Measurements from ENCODE around the gene ZSCAN12. TPM values are rescaled to one million over a fixed set of nuclear protein-coding genes. Genes with fewer than 3 reads are reported as not detected.
A peak's percentile ranks its signal among the peaks of the same experiment; 100 is the strongest.

Gene ZSCAN12
- total RNA-seq, 1 experiment from 2014 or later: 1.6 TPM

DNA sequence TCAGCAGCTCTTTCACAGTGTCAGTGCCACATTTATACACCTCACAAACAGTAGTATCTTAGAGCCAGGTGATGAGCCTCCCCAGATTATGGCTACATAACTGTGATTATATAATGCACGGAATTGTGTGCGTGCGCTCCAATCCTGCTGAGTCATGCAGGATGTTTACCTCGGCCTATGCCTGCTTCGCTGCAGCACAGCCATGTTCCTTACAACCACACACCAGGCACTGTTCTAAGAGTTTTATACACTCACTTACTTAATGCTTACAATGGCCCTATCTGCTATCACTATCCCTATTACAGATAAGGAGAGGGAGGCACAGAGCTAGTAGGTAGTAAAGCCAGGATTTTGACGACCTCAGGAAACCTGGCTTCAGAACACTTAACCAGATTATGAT is 42.5 kb downstream of the ZSCAN12 start:
- no TSS peak for BruUV-seq (replicated peaks)
- Histone ChIP-seq H3K4me1 (0 out of 2 replicates have a peak, but pooled peaks cover 14% of the 10 kb centered on the region), H3K4me3 (ENCODE audit: low read depth, low read length) (no peak overlapping the region), H3K27me3 (replicated peaks; ENCODE audit: control insufficient read depth, insufficient read depth, low read length) (no peaks in the 10 kb centered on the region), H3K36me3 (ENCODE audit: control insufficient read depth, insufficient read depth, low read length) (no peaks in the 10 kb centered on the region), H3K9me3 (no peaks in the 10 kb centered on the region)
- H3K36me3 Mint-ChIP-seq (ENCODE audit: insufficient read depth, unreplicated experiment): no peaks in the 10 kb centered on the region
- ChIA-PET CTCF (interaction anchor here (0.5 to 2.4 kb wide), 4 partner anchors 10 to 216 kb away, joined by 3 to 26 read pairs (median 9); partner anchors contain the start of genes PGBD1 and ZKSCAN8), POLR2A (no interaction called here)
- H3K27ac Mint-ChIP-seq (ENCODE audit: unreplicated experiment): no peak overlapping the region
- no peaks in the 10 kb centered on the region for H3K27me3 Mint-ChIP-seq (ENCODE audit: insufficient read depth, unreplicated experiment)
- H3K4me3 Mint-ChIP-seq (ENCODE audit: unreplicated experiment): no peak overlapping the region
- intact Hi-C loops (cut with micrococcal nuclease; ENCODE audit: unreplicated experiment): loop anchor here (2.0 kb wide), 2 partner anchors 26 to 454 kb away; no protein-coding TSS in a partner anchor
- no peaks in the 10 kb centered on the region for H3K9me3 Mint-ChIP-seq (ENCODE audit: unreplicated experiment)
- H3K4me1 Mint-ChIP-seq (ENCODE audit: low read depth, unreplicated experiment): no peaks in the 10 kb centered on the region
- TF ChIP-seq, protein P1, sequence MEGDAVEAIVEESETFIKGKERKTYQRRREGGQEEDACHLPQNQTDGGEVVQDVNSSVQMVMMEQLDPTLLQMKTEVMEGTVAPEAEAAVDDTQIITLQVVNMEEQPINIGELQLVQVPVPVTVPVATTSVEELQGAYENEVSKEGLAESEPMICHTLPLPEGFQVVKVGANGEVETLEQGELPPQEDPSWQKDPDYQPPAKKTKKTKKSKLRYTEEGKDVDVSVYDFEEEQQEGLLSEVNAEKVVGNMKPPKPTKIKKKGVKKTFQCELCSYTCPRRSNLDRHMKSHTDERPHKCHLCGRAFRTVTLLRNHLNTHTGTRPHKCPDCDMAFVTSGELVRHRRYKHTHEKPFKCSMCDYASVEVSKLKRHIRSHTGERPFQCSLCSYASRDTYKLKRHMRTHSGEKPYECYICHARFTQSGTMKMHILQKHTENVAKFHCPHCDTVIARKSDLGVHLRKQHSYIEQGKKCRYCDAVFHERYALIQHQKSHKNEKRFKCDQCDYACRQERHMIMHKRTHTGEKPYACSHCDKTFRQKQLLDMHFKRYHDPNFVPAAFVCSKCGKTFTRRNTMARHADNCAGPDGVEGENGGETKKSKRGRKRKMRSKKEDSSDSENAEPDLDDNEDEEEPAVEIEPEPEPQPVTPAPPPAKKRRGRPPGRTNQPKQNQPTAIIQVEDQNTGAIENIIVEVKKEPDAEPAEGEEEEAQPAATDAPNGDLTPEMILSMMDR (IDR thresholded peaks at IDR 0.05; ENCODE audit: insufficient read depth in 1 of 2, low read depth in 1 of 2, low read length in 1 of 2, severe bottlenecking in 1 of 2, unreplicated experiment in 1 of 2): no peak
- DNase-seq: no peak

DNA sequence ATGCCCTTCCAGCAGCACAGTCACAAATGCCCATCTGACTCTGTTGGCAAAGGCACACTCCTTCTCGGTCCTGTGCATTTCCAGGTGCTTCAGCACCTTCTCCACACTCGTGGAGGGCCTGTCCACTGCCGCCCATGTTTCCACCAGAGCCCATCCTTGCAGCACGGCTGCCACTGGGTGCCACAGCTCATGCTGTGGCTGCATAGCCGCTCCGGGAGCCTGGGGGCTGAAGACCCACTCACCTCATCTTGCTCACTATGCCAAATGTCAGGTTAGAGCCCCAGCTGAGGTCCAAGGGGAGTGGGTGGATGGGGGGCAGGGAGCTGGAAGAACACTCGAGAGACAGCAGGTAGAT is 42.9 kb downstream of the ZSCAN12 start:
- ChIA-PET POLR2A (interaction anchor here (0.8 to 1.3 kb wide), 4 partner anchors 21 to 463 kb away, joined by 4 to 11 read pairs (median 6); partner anchors contain the start of genes ZKSCAN8 and ZSCAN31), CTCF (interaction anchor here (0.5 to 2.4 kb wide), 16 partner anchors 11 to 252 kb away, joined by 3 to 26 read pairs (median 6); partner anchors contain the start of genes PGBD1, ZKSCAN8, ZSCAN26 and ZSCAN31)
- Mint-ChIP-seq H3K27ac (ENCODE audit: unreplicated experiment) (no peak overlapping the region), H3K27me3 (ENCODE audit: insufficient read depth, unreplicated experiment) (no peaks in the 10 kb centered on the region), H3K9me3 (ENCODE audit: unreplicated experiment) (no peaks in the 10 kb centered on the region), H3K4me3 (ENCODE audit: unreplicated experiment) (no peak overlapping the region), H3K4me1 (ENCODE audit: low read depth, unreplicated experiment) (no peaks in the 10 kb centered on the region), H3K36me3 (ENCODE audit: insufficient read depth, unreplicated experiment) (no peaks in the 10 kb centered on the region)
- 0 out of 2 replicates have a peak, but pooled peaks cover 14% of the 10 kb centered on the region for H3K4me1 ChIP-seq
- TF ChIP-seq, protein P1 (IDR thresholded peaks at IDR 0.05; ENCODE audit: insufficient read depth in 1 of 2, low read depth in 1 of 2, low read length in 1 of 2, severe bottlenecking in 1 of 2, unreplicated experiment in 1 of 2): no peak
- H3K27me3 ChIP-seq (replicated peaks; ENCODE audit: control insufficient read depth, insufficient read depth, low read length): no peaks in the 10 kb centered on the region
- no peak overlapping the region for H3K4me3 ChIP-seq (ENCODE audit: low read depth, low read length)
- no peak for DNase-seq
- BruUV-seq (replicated peaks): no TSS peak
- intact Hi-C loops (cut with micrococcal nuclease; ENCODE audit: unreplicated experiment): loop anchor here (1.0 to 2.0 kb wide), 5 partner anchors 26 to 454 kb away; partner anchors contain the start of genes ZSCAN26 and ZSCAN9
- H3K9me3 ChIP-seq: no peaks in the 10 kb centered on the region
- H3K36me3 ChIP-seq (ENCODE audit: control insufficient read depth, insufficient read depth, low read length): no peaks in the 10 kb centered on the region

DNA sequence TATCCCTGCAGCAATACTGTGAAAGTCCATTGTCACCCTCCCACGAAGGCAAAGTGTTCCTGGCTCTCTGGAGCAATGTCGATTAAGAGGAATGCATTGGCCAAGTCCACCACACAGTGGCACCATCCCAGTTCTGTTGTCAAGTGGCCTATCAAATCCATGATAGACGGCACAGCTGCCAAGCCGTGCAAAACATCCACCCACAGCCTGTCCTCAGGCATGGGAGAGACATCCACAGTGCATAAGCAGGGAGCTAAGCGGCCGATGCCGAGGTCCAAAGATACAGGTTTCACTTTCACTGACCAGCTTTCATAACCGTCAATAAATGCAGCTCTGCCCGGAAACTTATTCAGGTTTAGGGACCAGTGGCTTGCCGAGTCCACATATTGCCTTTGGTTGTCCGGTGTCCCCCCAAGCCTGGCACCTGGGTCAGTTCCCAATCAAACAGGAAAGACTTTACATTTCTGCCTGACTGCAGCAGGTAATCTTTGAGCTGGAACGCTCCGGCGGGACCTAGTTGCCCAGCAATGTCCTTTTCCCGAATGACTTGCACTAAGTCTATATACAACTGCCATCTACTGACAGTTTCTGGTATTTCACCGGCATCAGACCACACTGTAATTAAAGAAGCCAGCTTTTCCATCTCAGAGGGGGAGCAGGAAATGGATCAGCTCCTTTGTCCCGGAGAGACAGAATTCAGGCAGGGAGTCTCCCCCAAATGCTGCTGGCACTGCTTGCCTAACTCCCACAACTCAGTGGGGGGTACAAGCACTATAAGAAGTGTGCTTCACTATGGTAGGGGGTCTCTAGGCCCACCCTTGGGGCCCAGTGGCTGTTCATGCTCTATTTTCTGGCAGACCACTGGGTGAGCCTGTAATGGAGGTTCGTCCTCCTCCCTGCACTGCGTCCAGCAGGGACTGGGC is 43.5 kb downstream of the ZSCAN12 start:
- no TSS peak for BruUV-seq (replicated peaks)
- Histone ChIP-seq H3K9me3 (no peaks in the 10 kb centered on the region), H3K27me3 (replicated peaks; ENCODE audit: control insufficient read depth, insufficient read depth, low read length) (no peaks in the 10 kb centered on the region), H3K36me3 (ENCODE audit: control insufficient read depth, insufficient read depth, low read length) (no peaks in the 10 kb centered on the region), H3K4me1 (0 out of 2 replicates have a peak, but pooled peaks cover 16% of the 10 kb centered on the region), H3K4me3 (ENCODE audit: low read depth, low read length) (peak overlapping the region; percentile 44)
- DNase-seq: peak; percentile 66 to 77
- intact Hi-C loops (cut with micrococcal nuclease; ENCODE audit: unreplicated experiment): loop anchor here (1.0 to 2.0 kb wide), 5 partner anchors 27 to 453 kb away; partner anchors contain the start of genes ZSCAN26 and ZSCAN9
- Mint-ChIP-seq H3K4me1 (ENCODE audit: low read depth, unreplicated experiment) (no peaks in the 10 kb centered on the region), H3K27me3 (ENCODE audit: insufficient read depth, unreplicated experiment) (no peaks in the 10 kb centered on the region), H3K27ac (ENCODE audit: unreplicated experiment) (no peak overlapping the region), H3K4me3 (ENCODE audit: unreplicated experiment) (peak overlapping the region; percentile 71), H3K36me3 (ENCODE audit: insufficient read depth, unreplicated experiment) (no peaks in the 10 kb centered on the region), H3K9me3 (ENCODE audit: unreplicated experiment) (no peaks in the 10 kb centered on the region)
- ChIA-PET POLR2A (interaction anchor here (0.8 to 1.3 kb wide), 5 partner anchors 21 to 463 kb away, joined by 3 to 11 read pairs (median 5); partner anchors contain the start of genes PGBD1, ZKSCAN8 and ZSCAN31), CTCF (interaction anchor here (0.6 to 2.4 kb wide), 16 partner anchors 11 to 251 kb away, joined by 3 to 26 read pairs (median 6); partner anchors contain the start of genes PGBD1, ZKSCAN4, ZKSCAN8 and ZSCAN26)
- TF ChIP-seq, protein P1 (IDR thresholded peaks at IDR 0.05; ENCODE audit: insufficient read depth in 1 of 2, low read depth in 1 of 2, low read length in 1 of 2, severe bottlenecking in 1 of 2, unreplicated experiment in 1 of 2): peak; percentile 68 to 70

Data from Caco-2 (cell line).